CD4-positive, alpha-beta T cell treated with Interleukin-21 for 1 hour (primary cell): ENCODE data around the gene MAN1C1.
"Not testable (repeated sequence)": the region's sequence is repeated elsewhere in the genome, so short reads cannot be mapped to it uniquely, and the experiment has no call there.

Experiments used
- DNase-seq: peaks from one replicate; pipeline ENCODE4 v3.0.0-alpha.2; 2020

The MAN1C1 gene

GRCh38 chr1:25723250-25723880 is 106.8 kb downstream of the MAN1C1 start:
- no peak for DNase-seq

DNA sequence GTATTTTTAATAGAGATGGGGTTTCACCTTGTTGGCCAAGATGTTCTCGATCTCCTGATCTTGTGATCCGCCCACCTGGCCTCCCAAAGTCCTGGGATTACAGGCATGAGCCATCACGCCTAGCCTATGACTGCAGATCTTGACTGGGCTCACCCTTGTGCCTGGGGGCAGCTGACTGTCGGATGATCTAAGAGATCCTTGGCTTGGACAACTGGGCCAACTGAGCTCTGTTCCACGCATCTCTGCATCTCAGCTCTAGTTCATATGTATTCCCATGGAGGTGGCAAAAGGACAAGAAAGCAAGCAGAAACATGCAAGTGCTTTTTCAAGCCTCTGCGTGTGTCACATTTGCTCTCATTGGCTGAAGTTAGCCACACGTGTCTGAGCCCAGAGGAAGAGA is 107.6 kb downstream of the MAN1C1 start:
- no peak for DNase-seq

GRCh38 chr1:25724966-25725365 is 108.4 kb downstream of the MAN1C1 start:
- DNase-seq = no peak

DNA sequence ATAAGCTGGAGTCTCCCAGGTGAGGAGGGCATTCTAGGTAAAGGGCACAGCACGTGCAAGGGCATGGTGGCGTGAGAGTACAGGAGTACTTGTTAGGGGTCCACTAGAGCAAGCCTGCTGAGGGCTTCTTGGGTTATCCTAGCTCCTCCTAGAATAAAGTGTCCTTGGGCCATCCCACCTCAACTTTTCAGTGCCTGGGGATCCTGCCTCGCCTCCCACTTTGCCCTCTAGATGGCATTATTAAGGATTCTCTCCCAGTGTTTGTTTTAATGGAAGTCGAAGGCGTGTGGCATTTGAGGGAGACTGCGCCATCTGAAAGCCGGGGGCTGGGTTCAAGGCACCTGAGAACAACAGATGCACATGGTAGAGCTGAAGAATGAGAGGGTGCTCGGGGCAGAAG is 108.9 kb downstream of the MAN1C1 start:
- no peak for DNase-seq

GRCh38 chr1:25727088-25727487 is 110.5 kb downstream of the MAN1C1 start:
- no peak for DNase-seq

DNA sequence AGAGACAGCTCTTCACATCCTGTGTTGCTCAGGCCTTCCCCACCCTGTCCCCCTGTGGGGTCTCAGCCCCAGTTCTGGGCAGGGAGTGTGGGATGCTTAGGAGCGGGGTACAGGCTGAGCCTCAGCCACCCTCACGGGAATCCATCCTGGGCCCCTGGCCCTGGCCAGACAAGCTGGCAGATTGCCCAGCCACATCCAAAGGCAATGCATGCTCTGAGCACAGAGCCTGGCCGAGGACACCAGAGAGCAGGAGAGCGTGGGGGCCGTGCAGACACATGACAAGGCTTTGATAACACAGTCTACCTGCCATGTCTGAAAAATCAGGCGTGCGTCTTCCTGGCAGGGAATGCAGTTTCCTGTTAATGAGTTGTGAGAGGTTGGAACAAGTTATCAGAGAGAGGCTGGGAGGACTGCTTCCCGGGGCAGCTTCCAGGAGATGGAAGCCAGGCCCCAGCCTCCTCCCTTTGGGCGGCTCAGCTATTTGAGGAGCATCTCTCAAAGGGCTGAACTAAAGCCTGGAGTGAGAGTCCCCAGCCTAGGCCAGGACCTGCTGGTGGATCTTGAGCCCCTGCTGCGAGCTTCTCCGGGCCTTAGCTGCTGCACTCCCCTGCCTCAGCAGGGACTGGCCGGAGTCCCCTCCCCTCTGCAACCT is 111.2 kb downstream of the MAN1C1 start:
- DNase-seq = no peak

GRCh38 chr1:25728301-25728935 is 111.8 kb downstream of the MAN1C1 start:
- DNase-seq = no peak

- no peak for DNase-seq
Measured at GRCh38 chr1:25729045-25729444, 112.5 kb downstream of the MAN1C1 start.

DNA sequence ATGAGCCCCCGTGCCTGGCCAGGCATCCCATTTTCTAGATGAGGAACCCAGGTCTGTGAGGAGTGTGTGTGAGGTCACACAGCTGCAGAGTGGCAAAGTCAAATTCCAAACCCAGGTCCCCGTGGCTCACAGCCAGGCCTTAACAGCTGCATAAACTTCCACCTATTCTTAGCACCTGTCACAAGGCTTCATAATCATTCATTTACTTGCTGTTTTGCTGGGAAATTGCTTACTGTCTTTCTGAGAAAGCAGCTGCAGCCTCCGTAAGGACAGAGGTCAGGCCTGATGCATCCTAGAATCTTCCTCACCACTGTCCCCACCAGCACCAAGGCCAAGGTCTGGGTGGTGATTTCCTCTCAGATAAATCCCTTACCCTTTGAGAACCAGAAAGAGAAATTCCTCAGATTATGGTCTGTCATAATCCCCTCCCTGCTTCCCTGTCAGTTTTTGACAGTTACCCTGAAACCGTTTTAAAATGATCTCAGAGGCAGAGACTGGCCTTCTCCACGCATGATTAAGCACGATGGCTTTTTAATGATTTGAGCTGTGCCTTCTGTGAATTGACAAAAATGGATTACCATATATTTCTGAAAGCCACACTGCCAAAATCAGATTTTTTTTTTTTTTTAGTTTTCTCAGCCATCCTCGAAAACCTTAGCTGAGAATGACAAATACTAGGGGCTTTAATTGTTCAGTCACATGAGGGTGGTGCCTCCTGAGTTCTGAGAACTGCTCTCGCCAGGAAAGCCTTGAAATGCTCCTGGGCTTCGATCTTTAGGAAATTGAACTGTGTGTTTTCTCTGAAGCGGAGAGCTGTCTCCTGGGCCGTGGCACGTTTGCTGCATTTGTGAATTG is 113.4 kb downstream of the MAN1C1 start:
- DNase-seq = no peak

GRCh38 chr1:25731148-25731547 is 114.6 kb downstream of the MAN1C1 start:
- no peak for DNase-seq

DNA sequence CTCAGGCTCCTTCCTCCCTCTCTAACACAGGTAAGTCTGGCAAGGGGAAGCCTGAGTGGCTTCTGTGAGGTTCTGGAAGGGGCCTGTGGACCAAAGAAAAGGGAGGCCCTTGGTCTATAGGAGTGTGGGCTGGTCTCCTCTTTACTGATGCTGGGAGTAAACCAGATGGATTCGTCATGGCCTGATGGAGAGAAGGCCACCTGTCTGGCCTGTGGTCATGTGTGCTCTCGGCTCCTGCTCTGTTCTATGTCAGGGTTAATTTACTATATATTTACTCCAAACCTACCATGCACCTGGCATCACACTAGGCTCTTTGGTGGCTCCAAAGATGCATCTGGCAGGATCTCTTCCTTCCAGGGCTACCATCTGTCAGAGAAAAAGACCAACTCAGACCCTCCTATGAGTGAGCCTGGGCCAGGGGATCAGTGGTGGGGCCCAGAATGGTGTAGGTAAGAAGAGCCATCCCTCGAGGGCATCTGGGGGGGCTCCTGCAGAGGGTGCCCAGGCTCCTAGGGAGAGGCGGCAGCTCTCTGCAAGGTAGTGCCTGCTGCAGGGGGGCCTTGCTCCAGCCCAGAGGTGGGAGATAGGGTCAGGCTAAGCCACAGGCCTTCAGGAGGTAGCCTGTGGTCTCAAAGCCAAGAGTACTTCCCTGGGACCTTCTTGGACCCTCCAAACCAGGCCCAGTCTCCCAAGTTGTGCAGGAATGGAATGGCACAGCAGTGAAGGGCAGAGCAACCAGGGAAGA is 115.2 kb downstream of the MAN1C1 start:
- DNase-seq = no peak

- DNase-seq = no peak
Measured at GRCh38 chr1:25732821-25733220, 116.2 kb downstream of the MAN1C1 start.

DNA sequence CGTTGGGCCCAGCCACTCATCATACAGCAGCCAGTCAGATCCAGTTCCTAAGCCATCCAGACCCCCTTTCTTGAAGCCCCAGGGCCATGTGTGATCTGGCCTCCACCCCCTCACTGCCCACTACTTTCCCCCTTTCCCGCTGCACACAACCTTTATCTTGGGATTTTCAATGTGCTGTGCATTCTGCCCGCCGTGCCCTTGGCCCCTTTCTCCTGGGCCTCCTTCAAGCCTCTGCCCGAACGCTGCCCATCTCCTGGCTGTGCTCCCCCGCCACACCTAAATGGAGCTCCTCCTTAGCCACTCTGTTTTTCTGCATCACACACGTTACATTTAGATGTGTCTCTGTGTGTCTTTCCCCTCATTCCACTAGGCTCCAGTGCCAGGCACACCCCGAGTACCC is 116.7 kb downstream of the MAN1C1 start:
- DNase-seq = no peak

GRCh38 chr1:25734991-25735390 is 118.4 kb downstream of the MAN1C1 start:
- DNase-seq = not testable (repeated sequence)

DNA sequence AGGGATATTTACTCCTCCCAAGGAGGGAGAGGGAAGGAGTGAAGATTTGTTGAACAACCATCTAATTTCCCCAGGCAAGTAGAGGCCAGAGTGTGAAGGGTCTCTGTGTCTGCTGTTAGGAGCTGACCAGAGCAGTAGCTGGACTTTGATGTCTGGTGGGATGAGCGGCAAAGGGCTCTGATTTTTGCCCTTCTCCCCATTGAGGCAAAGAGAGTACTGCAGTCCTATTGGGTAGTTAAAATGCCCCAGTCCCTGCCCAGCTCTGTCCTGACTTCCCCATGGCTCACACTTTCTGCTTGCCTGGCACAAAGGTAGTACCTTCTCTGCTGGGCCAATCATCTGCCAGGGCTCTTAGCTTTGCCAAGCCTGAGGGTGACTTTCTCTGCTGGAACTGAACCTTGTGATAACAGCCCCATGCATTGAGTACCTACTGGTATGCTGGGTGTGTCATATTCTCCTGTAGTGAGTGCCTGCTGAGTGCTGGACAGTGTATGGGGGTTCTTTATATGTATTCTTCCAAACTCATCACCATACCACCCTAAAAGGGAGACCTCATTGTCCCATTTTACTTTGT is 119.5 kb downstream of the MAN1C1 start:
- no peak for DNase-seq

- DNase-seq = no peak
Measured at GRCh38 chr1:25737130-25737529, 120.5 kb downstream of the MAN1C1 start.

- DNase-seq = no peak
Measured at GRCh38 chr1:25738499-25738898, 121.9 kb downstream of the MAN1C1 start.

DNA sequence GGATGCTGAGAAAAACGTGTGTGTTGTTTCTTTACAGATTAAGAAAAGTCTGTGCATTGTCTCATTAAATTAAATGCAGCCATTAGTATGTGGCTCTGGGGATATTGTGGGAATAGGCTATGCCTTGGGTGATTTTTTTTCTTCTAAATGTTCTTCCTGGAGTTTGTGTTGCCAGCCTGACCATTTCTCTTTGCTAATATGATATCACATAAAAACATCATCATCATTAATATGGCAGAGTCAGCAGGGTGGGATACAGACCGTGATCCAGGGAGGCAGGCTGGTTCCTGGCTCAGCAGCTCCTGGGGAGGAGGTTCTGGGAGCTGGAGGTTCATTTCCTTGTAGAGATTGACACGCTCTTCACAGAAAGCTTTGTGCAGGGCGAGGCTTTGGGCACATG is 122.8 kb downstream of the MAN1C1 start:
- no peak for DNase-seq

DNA sequence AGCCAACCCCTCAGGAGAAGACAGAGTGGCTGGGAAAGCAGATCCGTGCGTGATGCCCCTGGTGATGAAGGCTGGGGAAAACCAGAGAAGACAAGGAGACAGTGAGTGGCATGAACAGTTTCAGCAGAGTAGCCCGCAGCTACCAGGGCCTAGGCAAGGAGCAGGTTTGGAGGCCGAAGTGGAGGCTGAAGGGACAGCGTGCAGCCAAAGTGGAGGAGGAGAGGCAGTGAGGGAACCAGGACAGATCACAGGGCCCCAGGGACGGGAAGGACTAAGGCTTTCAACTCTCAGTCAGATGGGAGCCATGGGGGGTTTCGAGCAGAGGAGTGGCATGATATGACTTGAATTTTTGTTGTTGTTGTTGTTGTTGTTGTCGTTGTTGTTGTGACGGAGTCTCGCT is 123.5 kb downstream of the MAN1C1 start:
- DNase-seq = no peak

GRCh38 chr1:25742316-25742715 is 125.7 kb downstream of the MAN1C1 start:
- no peak for DNase-seq

DNA sequence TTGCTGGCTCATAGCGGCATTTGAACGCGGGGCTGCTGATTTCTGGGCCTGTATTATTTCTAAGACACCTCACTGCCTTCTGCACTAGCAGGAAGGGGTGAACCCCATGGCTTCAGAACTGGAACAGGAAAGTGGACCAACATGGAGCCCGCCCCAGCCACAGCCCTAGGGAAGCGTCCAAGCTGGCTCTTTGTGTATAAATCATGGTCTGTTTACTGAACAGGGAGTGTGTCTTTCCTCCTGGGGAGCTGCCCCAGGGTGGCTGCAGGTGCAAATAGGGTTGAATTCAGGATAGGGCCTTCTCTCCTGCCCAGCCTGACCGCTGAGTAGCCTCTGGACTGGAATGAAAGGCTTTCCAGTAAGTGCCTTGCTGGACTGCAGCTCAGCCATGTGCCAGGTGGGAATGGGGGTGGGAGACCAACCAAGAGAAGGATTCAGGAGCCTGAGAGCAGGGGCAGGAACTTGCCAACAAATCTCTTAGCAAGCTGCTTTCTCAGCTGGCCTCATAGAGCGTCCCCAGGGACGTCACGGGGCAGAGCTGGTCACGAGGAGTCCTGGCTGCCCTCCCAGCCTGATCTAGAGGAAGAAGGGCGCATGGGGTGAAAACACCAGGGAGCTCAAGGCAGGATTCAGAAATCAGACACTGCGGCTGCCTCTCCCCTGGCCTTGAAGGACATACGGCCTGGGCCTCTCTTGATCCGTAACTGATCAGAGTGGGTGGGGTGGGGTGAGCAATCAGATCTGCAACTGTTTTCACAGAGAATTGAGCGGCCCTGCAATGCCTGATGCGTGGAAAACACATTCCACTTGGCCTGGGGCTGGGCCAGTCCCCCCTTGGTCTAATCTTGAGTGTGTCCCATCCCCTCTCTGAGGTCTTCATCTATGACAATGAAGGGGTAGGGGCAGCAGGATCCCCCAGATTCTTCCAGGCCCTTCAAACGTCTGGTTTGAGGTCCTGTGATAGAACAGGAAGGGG is 126.9 kb downstream of the MAN1C1 start:
- DNase-seq = no peak
